Measurements from ENCODE around the gene ADAMTSL2. TPM values are rescaled to one million over a fixed set of nuclear protein-coding genes. Genes with fewer than 3 reads are reported as not detected.

The ADAMTSL2 gene
- total and polyA plus RNA-seq, 9 donors = 0.27 to 18.5 (median 1.9) TPM

DNA sequence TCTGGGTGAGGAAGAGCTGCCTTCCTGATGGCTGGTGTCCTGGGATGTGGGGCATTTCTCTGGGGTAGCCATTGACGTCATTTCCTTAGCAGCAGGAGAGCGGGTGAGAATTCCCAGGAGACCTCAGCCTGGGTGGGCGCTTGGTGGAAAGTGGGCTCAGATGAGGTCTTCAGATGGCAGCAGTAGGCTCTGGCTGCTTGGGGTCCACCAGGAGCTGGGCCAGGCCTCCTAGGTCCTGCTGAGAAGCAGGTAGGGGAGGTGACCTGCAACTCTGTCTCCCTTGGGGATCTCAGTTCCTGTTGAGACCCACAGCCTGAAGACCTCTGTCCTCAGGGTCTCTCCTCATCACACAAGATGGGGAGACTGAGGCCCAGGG is 43.2 kb downstream of the ADAMTSL2 start:
- intact Hi-C loops (cut with DNase I) = no loop called here
- WGBS, 3 donors = 78 to 97% (median 96%) methylated on average over 3 of the region's 3 CpGs
- Histone ChIP-seq H3K36me3 (no peaks in the 10 kb centered on the region), H3K4me1 (ENCODE audit: insufficient read depth) (peaks cover 6% of the 10 kb centered on the region), H3K27ac (peak overlapping the region in 1 of 2 donors; percentile 75), H3K4me3 (no peak overlapping the region), H3K27me3 (no peaks in the 10 kb centered on the region), H3K9me3 (no peaks in the 10 kb centered on the region)
- no peak for DNase-seq
- TF ChIP-seq, protein P1, sequence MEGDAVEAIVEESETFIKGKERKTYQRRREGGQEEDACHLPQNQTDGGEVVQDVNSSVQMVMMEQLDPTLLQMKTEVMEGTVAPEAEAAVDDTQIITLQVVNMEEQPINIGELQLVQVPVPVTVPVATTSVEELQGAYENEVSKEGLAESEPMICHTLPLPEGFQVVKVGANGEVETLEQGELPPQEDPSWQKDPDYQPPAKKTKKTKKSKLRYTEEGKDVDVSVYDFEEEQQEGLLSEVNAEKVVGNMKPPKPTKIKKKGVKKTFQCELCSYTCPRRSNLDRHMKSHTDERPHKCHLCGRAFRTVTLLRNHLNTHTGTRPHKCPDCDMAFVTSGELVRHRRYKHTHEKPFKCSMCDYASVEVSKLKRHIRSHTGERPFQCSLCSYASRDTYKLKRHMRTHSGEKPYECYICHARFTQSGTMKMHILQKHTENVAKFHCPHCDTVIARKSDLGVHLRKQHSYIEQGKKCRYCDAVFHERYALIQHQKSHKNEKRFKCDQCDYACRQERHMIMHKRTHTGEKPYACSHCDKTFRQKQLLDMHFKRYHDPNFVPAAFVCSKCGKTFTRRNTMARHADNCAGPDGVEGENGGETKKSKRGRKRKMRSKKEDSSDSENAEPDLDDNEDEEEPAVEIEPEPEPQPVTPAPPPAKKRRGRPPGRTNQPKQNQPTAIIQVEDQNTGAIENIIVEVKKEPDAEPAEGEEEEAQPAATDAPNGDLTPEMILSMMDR (IDR thresholded peaks at IDR 0.05) = no peak
- TF ChIP-seq POLR2A (IDR thresholded peaks at IDR 0.05) (no peak), EP300 (IDR thresholded peaks at IDR 0.05) (no peak)

DNA sequence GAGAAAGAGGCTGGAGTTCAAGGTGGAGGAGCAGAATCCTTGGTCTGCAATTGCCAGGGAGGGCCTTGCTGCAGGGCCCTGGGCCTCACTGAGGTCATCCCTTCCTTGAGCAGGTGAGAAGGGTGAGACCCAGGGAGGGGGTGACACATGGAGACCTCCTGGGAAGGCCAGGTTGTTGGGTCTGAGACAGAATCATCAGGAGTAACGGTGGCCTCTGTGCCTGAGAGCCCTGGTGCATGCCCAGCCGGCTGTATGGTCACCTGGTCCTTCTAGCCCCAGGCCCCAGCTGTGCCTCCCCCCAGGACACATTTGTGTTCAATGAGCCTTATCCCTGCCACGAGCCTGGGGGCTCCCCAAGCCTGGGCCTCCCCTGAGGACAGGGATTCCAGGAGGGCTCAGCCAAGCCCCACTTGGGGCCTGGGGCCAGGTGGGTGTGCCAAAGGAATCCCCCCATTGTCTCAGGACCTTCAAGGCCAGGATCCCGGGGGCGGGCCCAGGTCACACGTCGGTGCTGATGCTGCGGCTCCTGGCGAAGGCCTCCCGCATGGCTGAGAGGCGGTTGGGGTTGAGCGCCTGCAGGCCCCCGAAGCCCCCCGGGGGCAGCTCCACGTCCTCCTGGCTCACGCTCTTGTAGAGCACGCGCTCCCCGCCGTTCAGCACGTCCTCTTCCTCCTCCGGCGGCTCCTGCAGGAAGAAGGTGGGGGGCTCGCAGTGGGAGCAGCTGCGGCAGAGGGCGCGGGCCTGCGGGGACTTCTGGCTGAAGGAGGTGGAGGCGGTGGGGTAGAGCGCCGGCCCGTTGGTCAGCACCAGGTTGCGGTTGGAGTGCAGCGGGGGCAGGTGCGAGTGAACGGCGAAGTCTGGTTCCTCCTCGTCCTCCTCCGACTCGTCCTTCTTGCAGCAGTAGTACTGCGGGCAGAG is 44.3 kb downstream of the ADAMTSL2 start:
- Histone ChIP-seq H3K4me3 (no peak overlapping the region), H3K36me3 (no peaks in the 10 kb centered on the region), H3K9me3 (no peaks in the 10 kb centered on the region), H3K4me1 (ENCODE audit: insufficient read depth) (peaks cover 6% of the 10 kb centered on the region), H3K27me3 (no peaks in the 10 kb centered on the region), H3K27ac (no peak overlapping the region)
- DNase-seq = peak in 3 of 5 donors; percentile 26 to 40 (median 36)
- TF ChIP-seq, protein P1 (IDR thresholded peaks at IDR 0.05) = no peak
- TF ChIP-seq POLR2A (IDR thresholded peaks at IDR 0.05) = no peak
- TF ChIP-seq EP300 (IDR thresholded peaks at IDR 0.05) = no peak
- WGBS, 3 donors = 62 to 80% (median 76%) methylated on average over 40 to 41 of the region's 41 CpGs
- intact Hi-C loops (cut with DNase I) = no loop called here

DNA sequence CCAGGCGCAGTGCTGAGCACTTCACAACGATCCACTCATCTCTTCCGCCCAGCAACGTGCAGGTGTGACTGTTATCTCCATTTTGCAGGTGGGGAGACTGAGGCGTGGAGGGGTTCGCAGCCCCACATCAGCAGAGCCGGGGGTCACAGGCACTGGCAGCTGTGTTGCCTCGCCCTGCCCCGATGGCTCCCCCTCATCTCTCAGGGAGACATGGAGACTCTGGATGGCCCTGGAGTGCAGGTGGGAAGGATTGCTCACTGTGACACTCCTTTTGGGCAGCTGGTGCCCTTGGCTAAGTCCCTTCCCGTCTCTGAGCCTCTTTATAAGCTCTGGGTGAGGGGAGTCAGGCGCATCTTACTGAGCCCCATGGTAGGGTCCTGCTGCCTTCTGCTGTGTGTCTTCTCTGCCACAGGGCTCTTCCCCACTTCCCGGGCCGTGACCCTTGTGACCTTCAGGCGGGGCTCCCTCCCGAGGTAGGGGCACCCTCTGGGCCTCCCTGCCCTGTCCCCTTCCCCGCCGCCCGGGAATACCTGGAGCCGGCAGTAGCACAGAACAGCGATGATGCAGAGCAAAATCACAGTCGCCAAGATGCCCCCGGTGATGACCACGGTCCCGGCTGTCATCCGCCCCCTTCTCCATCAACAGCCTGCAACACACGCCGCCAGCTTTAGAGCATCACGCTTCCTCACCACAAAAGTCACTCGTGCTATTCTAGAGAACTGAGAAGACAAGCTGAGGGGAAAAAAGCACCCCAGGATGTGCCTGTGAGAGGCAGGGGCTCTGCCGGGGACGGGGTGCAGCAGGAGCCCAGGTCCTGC is 45.3 kb downstream of the ADAMTSL2 start:
- Histone ChIP-seq H3K9me3 (no peaks in the 10 kb centered on the region), H3K27me3 (no peaks in the 10 kb centered on the region), H3K4me3 (no peak overlapping the region), H3K4me1 (ENCODE audit: insufficient read depth) (peaks cover 6% of the 10 kb centered on the region), H3K36me3 (no peaks in the 10 kb centered on the region), H3K27ac (no peak overlapping the region)
- 77 to 85% (median 84%) methylated on average over 31 of the region's 31 CpGs for WGBS, 3 donors
- peak in 2 of 5 donors; percentile 22 to 51 for DNase-seq
- intact Hi-C loops (cut with DNase I) = loop anchor here in 1 of 4 donors (10.0 kb wide), 1 partner anchor 135 kb away; no protein-coding TSS in a partner anchor
- TF ChIP-seq POLR2A (IDR thresholded peaks at IDR 0.05) (no peak), EP300 (IDR thresholded peaks at IDR 0.05) (no peak)
- TF ChIP-seq, protein P1 (IDR thresholded peaks at IDR 0.05) = no peak

DNA sequence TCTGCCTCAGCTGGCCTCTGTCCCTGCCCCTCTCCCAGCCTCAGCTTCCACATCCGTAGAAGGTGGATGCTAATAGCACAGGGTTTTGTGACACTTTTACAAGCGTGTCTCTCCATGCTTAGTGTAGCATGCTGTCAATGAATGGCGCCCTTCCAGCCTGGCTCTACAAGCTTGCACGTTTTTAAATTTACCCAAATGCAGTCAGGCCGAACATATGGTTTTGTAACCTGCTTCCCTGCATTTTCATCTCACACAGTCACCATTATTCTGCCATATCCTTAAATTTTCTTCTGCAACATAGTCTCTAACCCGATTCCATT is 45.9 kb downstream of the ADAMTSL2 start:
- DNase-seq = no peak
- H3K27me3 ChIP-seq = no peaks in the 10 kb centered on the region
- 84 to 87% (median 85%) methylated on average over 6 of the region's 6 CpGs for WGBS, 3 donors
- peak overlapping the region in 1 of 2 donors; percentile 88 for H3K27ac ChIP-seq
- peaks cover 7% of the 10 kb centered on the region for H3K4me1 ChIP-seq (ENCODE audit: insufficient read depth)
- TF ChIP-seq POLR2A (IDR thresholded peaks at IDR 0.05) = no peak
- no peak for TF ChIP-seq EP300 (IDR thresholded peaks at IDR 0.05)
- TF ChIP-seq, protein P1 (IDR thresholded peaks at IDR 0.05) = no peak
- intact Hi-C loops (cut with DNase I) = loop anchor here in 1 of 4 donors (10.0 kb wide), 1 partner anchor 134 kb away; no protein-coding TSS in a partner anchor
- H3K9me3 ChIP-seq = no peaks in the 10 kb centered on the region
- no peak overlapping the region for H3K4me3 ChIP-seq
- H3K36me3 ChIP-seq = no peaks in the 10 kb centered on the region

Measured in ovary (tissue), 9 donors.